ENCODE data around the gene SOCS2.
"Not testable (repeated sequence)": the region's sequence is repeated elsewhere in the genome, so short reads cannot be mapped to it uniquely, and the experiment has no call there.

Gene SOCS2, protein sequence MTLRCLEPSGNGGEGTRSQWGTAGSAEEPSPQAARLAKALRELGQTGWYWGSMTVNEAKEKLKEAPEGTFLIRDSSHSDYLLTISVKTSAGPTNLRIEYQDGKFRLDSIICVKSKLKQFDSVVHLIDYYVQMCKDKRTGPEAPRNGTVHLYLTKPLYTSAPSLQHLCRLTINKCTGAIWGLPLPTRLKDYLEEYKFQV

GRCh38 chr12:93571925-93572711 is at the start of gene SOCS2:
Gene SOCS2 (plus strand): TSS chr12:93572675. CDS start chr12:93572898, 223 bp downstream.
- peak; percentile 31 for DNase-seq (ENCODE audit: low read depth)

GRCh38 chr12:93524386-93525133 is 47.9 kb upstream of the SOCS2 start:
- DNase-seq (ENCODE audit: low read depth): no peak

- DNase-seq (ENCODE audit: low read depth): peak; percentile 94
Observed at GRCh38 chr12:93526786-93527428, 45.6 kb upstream of the SOCS2 start.

- peak; percentile 36 for DNase-seq (ENCODE audit: low read depth)
Observed at GRCh38 chr12:93530358-93530757, 42.1 kb upstream of the SOCS2 start.

DNA sequence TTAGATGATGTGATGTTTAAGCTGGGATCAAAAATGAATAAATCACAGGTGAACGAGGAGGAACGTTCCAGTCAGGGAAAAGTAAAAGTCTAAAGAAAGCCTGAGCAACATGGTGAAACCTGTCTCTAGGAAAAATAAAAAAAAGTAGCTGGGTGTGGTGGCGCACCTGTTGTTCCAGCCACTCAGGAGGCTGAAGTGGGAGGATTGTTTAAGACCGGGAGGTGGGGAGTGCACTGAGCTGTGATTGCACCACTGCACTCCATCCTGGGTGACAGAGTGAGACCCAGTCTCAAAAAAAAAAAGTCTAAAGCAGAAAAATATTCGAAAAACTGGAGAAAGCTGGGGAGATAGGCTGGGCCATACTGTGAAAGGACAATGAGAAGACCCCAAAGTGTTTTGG is 39.2 kb upstream of the SOCS2 start:
- no peak for DNase-seq (ENCODE audit: low read depth)

DNA sequence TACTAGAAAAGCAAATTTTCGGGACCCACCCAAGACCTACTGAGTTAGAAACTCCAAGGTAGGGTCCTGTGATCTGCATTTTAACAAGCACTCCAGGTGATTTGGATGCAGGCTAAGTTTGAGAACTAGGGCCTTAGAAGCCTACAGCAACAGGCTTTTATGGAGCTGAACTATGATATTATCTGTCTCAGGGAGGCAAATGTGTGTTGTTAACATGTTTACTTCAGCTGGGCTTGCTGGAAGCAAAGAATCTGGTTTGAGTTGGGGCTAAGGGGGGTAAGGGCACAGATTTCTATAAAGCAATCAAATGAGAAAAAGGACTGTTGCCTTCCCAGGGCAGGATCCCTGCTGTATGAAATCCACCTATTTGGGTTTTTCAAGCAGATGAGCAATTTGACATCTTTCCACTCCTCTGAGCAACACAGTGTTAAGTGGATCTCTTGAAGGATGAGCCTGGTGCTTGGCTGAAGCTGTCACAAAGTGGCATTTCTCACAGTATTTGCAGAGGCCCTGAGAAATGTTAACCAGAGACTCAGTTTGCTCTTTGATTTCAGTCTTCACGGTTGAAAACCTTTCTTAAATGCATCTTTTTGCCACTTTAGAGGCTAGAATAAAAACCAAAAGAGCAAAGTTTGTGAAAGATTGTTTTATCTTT is 36.2 kb upstream of the SOCS2 start:
- no peak for DNase-seq (ENCODE audit: low read depth)

- DNase-seq (ENCODE audit: low read depth): no peak
Observed at GRCh38 chr12:93536766-93537488, 35.5 kb upstream of the SOCS2 start.

DNA sequence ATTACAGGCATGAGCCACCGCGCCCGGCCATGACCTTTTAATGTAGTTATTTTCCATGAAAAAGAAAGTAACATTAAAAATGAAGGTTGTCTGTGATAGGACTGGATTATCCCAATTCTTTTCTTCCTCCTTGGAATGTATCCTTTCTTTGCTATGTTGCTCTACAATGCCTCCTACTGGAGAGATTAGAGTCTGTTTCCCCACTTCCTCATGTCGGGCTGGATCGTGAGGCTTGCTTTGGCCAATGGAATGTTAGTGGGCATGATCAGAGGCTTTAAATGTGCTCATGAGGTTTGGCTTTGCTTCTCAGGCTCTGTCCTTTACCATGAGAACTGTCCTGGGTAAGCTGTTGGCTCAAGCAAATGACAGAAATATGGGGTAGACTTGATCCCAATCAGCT is 34.7 kb upstream of the SOCS2 start:
- DNase-seq (ENCODE audit: low read depth): no peak

DNA sequence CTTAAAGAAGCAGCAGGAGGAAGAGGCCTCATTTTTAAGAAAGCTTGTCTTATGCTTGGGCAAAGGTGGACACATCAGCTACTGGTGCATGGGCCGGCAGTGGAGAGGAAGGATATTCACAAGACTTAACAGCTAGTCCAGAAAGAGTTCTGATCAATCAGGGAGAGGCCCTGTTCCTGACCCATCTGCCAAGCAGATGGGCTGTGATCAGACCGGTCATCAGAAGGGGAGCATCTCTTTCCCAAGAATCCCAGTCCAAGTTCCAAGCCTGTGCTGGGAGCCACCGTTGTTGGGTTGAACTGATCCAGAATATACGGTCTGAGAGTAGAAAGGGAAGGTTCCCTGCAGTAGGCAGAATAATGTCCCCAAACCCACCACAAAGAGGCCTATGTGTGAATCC is 32.7 kb upstream of the SOCS2 start:
- no peak for DNase-seq (ENCODE audit: low read depth)

GRCh38 chr12:93540466-93540865 is 32.0 kb upstream of the SOCS2 start:
- no peak for DNase-seq (ENCODE audit: low read depth)

GRCh38 chr12:93541578-93542225 is 30.8 kb upstream of the SOCS2 start:
- DNase-seq (ENCODE audit: low read depth): no peak

DNA sequence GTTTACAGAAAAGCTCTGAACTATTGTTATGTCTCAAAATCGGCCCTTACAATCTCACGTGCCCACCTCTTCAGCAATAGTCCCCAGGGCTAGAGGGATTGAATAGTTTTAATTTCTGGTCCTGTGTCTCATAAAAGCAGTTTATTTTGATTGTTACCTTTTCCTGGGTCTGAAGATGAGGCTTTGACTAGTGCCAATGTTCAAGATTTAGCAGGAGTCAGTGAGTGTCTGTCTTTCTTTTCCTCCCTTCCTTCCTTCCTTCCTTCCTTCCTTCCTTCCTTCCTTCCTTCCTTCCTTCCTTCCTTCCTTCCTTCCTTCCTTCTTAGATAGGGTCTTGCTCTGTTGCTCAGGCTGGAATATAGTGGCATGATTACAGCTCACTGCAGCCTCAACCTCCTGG is 24.7 kb upstream of the SOCS2 start:
- no peak for DNase-seq (ENCODE audit: low read depth)

DNA sequence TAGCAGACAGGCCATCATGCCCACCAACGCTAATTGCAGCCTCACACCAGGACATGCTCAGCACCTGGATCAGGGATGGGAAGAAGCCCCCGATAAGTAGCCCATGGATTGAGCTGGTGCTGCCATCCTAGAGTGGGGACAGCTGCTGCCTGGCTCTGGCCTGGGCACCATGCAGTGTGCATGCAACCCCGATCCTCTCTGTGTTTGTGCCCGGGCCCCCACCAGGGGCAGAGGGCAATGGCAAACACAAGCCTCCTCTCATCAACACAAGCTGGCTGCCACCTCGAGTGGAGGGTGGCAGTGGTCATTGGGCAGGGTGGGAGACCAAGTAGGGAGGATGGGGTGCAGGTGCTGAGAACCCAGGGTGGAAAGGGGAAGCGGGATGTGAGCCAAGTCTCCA is 23.3 kb upstream of the SOCS2 start:
- no peak for DNase-seq (ENCODE audit: low read depth)

DNA sequence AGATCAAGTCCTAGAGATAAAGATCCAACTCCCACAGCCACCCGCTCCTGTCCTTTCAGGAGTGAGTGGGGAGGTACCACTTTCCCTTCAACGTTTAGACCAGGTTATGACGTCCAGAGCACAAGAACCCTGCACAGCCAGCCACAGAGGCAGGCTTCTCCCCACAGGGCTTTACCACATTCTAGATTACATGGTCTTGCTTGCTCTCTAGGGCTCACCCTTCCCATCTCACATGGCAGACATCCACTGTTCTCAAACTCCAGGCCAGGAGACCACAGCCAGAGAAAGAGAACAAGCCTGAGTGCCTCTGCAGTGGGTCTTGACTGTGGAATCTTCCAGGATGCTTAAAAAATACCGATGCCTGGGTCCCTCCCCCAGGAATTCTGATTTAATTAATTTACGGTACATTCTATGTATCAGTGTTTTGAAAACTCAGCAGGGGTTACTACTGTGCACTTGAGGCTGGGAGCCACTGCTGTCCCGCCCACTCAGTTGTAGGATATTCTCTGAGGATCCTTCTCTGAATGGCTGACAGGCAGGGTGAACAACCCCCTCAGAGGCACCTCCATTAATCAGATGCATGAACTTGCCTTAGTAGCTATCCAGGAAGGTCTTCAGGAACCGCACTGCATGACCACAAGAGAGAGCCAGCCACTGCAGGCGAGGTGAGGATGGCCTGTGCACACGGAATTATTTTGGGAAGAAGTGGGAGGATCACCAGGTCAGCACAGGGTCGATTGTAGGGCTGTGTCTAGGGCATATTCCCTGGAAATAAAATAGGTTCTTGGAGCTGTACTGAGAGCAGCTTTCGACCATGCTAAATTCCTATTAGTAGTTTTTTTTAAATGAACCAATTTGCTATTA is 21.5 kb upstream of the SOCS2 start:
- DNase-seq (ENCODE audit: low read depth): no peak

GRCh38 chr12:93552427-93552826 is 20.0 kb upstream of the SOCS2 start:
- no peak for DNase-seq (ENCODE audit: low read depth)

DNA sequence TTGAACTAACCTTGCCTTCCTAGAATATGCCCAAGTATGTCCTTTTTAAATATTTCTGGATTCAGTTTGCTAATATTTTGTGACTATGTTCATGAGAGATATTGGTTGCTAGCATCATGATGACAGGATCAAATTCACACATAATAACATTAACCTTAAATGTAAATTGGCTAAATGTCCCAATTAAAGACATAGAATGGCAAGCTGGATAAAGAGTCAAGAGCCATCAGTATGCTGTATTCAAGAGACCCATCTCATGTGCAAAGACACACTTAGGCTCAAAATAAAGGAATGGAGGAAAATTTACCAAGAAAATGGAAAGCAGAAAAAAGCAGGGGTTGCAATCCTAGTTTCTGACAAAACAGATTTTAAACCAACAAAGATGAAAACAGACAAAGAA is 14.6 kb upstream of the SOCS2 start:
- not testable (repeated sequence) for DNase-seq (ENCODE audit: low read depth)

DNA sequence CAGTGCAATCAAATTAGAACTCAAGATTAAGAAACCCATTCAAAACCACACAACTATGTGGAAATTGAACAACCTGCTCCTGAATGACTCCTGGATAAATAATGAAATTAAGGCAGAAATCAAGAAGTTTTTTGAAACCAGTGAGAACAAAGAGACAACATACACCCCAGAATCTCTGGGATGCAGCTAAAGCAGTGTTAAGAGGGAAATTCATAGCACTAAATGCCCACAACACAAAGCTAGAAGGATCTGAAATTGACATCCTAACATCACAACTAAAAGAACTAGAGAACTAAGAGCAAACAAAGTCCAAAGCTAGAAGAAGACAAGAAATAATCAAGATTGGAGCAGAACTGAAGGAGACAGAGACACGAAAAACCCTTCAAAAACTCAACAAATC is 13.8 kb upstream of the SOCS2 start:
- not testable (repeated sequence) for DNase-seq (ENCODE audit: low read depth)

GRCh38 chr12:93563807-93564538 is 8.5 kb upstream of the SOCS2 start:
- peak; percentile 61 for DNase-seq (ENCODE audit: low read depth)

- no peak for DNase-seq (ENCODE audit: low read depth)
Observed at GRCh38 chr12:93565760-93566159, 6.7 kb upstream of the SOCS2 start.
